SK-MEL-5 (cell line): ENCODE measurements around the gene BCO1. TPM values are rescaled to one million over a fixed set of nuclear protein-coding genes. Genes with fewer than 3 reads are reported as not detected.
"Not testable (repeated sequence)": the region's sequence is repeated elsewhere in the genome, so short reads cannot be mapped to it uniquely, and the experiment has no call there.

Experiments used
- DNase-seq: peaks from one replicate; pipeline ENCODE4 v3.0.0-alpha.2; 2016; ENCODE audit warnings: low read depth, low spot score
- in situ Hi-C: cut with HindIII; loops from 2 replicates; pipeline ENCODE4 v1.10.0; 2016; ENCODE audit warnings: low sequenced_read_pairs, high pct_unique_total_duplicates, low pct_unique_long_range_greater_than_20kb
- total RNA-seq: library from RNA; depleted of rRNA; stranded (reverse); fragments of >200 nt; shearing (Covaris generic); gene quantifications from 2 replicates; pipeline ENCODE4 v1.2.3, GENCODE V29; 2014

Gene BCO1
- total RNA-seq, 1 experiment from 2014 or later = 0.32 TPM

GRCh38 chr16:81225697-81226096 lies 12.8 kb upstream of the BCO1 start:
- DNase-seq, in situ Hi-C loops: not testable (repeated sequence)

- in situ Hi-C loops = no loop called here
- no peak for DNase-seq
These were observed 10.7 kb upstream of the BCO1 start for GRCh38 chr16:81227785-81228184.

GRCh38 chr16:81229811-81230210 lies 8.7 kb upstream of the BCO1 start:
- DNase-seq = no peak
- in situ Hi-C loops = no loop called here

GRCh38 chr16:81231014-81231413 lies 7.5 kb upstream of the BCO1 start:
- in situ Hi-C loops = no loop called here
- DNase-seq = no peak

- in situ Hi-C loops = no loop called here
- DNase-seq = no peak
These were observed 5.6 kb upstream of the BCO1 start for GRCh38 chr16:81232740-81233367.

GRCh38 chr16:81237282-81237681 lies 1.2 kb upstream of the BCO1 start:
- no peak for DNase-seq
- in situ Hi-C loops = no loop called here

- in situ Hi-C loops = no loop called here
- DNase-seq = no peak
These were observed 570 bp upstream of the BCO1 start for GRCh38 chr16:81237942-81238295.

GRCh38 chr16:81239367-81240121 lies 1.1 kb downstream of the BCO1 start:
- in situ Hi-C loops = no loop called here
- DNase-seq = no peak

GRCh38 chr16:81241706-81242105 lies 3.2 kb downstream of the BCO1 start:
- in situ Hi-C loops = no loop called here
- DNase-seq = no peak

- no peak for DNase-seq
- in situ Hi-C loops = no loop called here
These were observed 4.6 kb downstream of the BCO1 start for GRCh38 chr16:81242977-81243618.

GRCh38 chr16:81243942-81244341 lies 5.5 kb downstream of the BCO1 start:
- in situ Hi-C loops = no loop called here
- DNase-seq = no peak

- no peak for DNase-seq
- in situ Hi-C loops = no loop called here
These were observed 13.4 kb downstream of the BCO1 start for GRCh38 chr16:81251871-81252270.

- in situ Hi-C loops = no loop called here
- no peak for DNase-seq
These were observed 14.7 kb downstream of the BCO1 start for GRCh38 chr16:81253141-81253540.

- in situ Hi-C loops = no loop called here
- DNase-seq = no peak
These were observed 16.5 kb downstream of the BCO1 start for GRCh38 chr16:81254922-81255526.

GRCh38 chr16:81259916-81260315 lies 21.4 kb downstream of the BCO1 start:
- in situ Hi-C loops = no loop called here
- no peak for DNase-seq

- DNase-seq = peak; percentile 30
- in situ Hi-C loops = no loop called here
These were observed 22.7 kb downstream of the BCO1 start for GRCh38 chr16:81261049-81261648.

GRCh38 chr16:81263470-81264220 lies 25.2 kb downstream of the BCO1 start:
- in situ Hi-C loops = no loop called here
- no peak for DNase-seq

- no peak for DNase-seq
- in situ Hi-C loops = no loop called here
These were observed 25.9 kb downstream of the BCO1 start for GRCh38 chr16:81264386-81264785.
